ENCODE data around the gene JOSD1. TPM values are rescaled to one million over a fixed set of nuclear protein-coding genes. Genes with fewer than 3 reads are reported as not detected.

Gene JOSD1
- total RNA-seq, 1 experiment from 2014 or later = 19.2 TPM

DNA sequence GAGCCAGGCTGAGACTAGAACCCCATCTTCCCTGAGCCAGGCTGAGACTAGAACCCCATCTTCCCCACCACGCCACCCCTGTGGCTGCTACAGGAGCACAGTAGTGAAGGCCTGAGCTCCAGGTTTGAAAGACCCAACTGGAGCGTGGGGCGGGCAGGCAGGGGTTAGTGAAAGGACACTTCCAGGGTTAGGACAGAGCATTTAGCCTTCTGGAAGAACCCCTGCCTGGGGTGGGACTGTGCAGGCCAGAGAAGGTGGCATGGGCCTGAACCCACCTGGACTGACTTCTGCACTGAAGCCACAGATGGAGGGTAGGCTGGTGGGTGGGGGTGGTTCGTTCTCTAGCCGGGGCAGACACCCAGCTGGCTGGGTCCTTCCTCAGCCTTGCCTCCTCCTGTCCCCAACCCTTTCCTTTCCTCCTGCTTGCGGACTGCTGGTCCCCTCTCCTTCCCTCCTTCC is 31.0 kb upstream of the JOSD1 start:
- H2BK20ac ChIP-seq (ENCODE audit: low read depth, low read length, poor library complexity, severe bottlenecking) = no peak overlapping the region

More for the DNA sequence above, 31.0 kb upstream of the JOSD1 start:
- Histone ChIP-seq H3K27ac (ENCODE audit: insufficient read length, low read depth, low read length) (no peak overlapping the region), H3K23me2 (ENCODE audit: insufficient read length, low read depth, low read length, poor library complexity, severe bottlenecking) (no peaks in the 10 kb centered on the region), H3K4ac (ENCODE audit: low read depth, low read length) (no peak overlapping the region), H3K79me1 (ENCODE audit: insufficient read depth, low read depth, low read length, poor library complexity, severe bottlenecking) (no peaks in the 10 kb centered on the region), H3K9me3 (ENCODE audit: control insufficient read depth, low read depth, low read length) (no peaks in the 10 kb centered on the region), H2BK120ac (ENCODE audit: low read depth, low read length, poor library complexity, severe bottlenecking) (no peak overlapping the region), H2BK15ac (ENCODE audit: low read depth, low read length) (no peak overlapping the region), H3K23ac (ENCODE audit: insufficient read length, low read depth, low read length) (no peak overlapping the region), H2AK5ac (ENCODE audit: insufficient read length, low read length) (no peak overlapping the region), H3K18ac (ENCODE audit: insufficient read length, low read depth, low read length) (no peak overlapping the region), H4K91ac (ENCODE audit: insufficient read length, low read depth, low read length) (no peak overlapping the region), H2AFZ (ENCODE audit: low read length) (no peak overlapping the region), H3T11ph (ENCODE audit: low read length) (no peak overlapping the region), H2BK5ac (ENCODE audit: insufficient read length, low read length) (no peak overlapping the region), H3K27me3 (ENCODE audit: insufficient read depth, low read length) (no peaks in the 10 kb centered on the region), H4K5ac (ENCODE audit: insufficient read length, low read depth, low read length) (no peak overlapping the region), H3K56ac (ENCODE audit: insufficient read length, low read depth, low read length) (no peak overlapping the region), H3K9ac (ENCODE audit: extremely low read depth, insufficient read length, low read length) (no peak overlapping the region), H3K4me2 (ENCODE audit: insufficient read depth, insufficient read length, low read length) (no peak overlapping the region), H2BK12ac (ENCODE audit: insufficient read length, low read depth, low read length) (no peak overlapping the region), H4K8ac (replicated peaks; ENCODE audit: insufficient read length, low read depth, low read length) (no peak overlapping the region), H3K4me1 (ENCODE audit: insufficient read depth, low read length) (no peaks in the 10 kb centered on the region), H3K14ac (ENCODE audit: insufficient read depth, low read length) (no peak overlapping the region), H4K20me1 (ENCODE audit: control insufficient read depth, insufficient read depth, insufficient read length) (no peaks in the 10 kb centered on the region), H3K79me2 (ENCODE audit: insufficient read depth, low read length) (no peaks in the 10 kb centered on the region)
- H3K27me3 Mint-ChIP-seq (ENCODE audit: low read depth) = no peaks in the 10 kb centered on the region
- H3K9me3 Mint-ChIP-seq = no peaks in the 10 kb centered on the region
- 0 out of 4 replicates have a peak, but pooled peaks cover 0 to 3% of the 10 kb centered on the region in 2 experiments for H3K4me1 Mint-ChIP-seq
- H3K36me3 Mint-ChIP-seq (ENCODE audit: insufficient read depth in 1 of 3, low read depth in 3 of 3) = peaks cover 29 to 88% (median 63%) of the 10 kb centered on the region in 3 experiments; a peak in 6 of 7 replicates
- TF ChIP-seq, protein P1, sequence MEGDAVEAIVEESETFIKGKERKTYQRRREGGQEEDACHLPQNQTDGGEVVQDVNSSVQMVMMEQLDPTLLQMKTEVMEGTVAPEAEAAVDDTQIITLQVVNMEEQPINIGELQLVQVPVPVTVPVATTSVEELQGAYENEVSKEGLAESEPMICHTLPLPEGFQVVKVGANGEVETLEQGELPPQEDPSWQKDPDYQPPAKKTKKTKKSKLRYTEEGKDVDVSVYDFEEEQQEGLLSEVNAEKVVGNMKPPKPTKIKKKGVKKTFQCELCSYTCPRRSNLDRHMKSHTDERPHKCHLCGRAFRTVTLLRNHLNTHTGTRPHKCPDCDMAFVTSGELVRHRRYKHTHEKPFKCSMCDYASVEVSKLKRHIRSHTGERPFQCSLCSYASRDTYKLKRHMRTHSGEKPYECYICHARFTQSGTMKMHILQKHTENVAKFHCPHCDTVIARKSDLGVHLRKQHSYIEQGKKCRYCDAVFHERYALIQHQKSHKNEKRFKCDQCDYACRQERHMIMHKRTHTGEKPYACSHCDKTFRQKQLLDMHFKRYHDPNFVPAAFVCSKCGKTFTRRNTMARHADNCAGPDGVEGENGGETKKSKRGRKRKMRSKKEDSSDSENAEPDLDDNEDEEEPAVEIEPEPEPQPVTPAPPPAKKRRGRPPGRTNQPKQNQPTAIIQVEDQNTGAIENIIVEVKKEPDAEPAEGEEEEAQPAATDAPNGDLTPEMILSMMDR (conservative IDR thresholded peaks at IDR 0.05) = no peak
- WGBS (ENCODE audit: extremely low coverage, insufficient read length, low lambda C conversion rate) = no CpG with 5 or more reads among the region's 6 CpGs
- no peak for DNase-seq
- H3K4me3 Mint-ChIP-seq = no peak overlapping the region
- no peak overlapping the region for H3K27ac Mint-ChIP-seq
